T47D (cell line): ENCODE results near the gene DCTN3.

Experiments used
- DNase-seq, 2 experiments: peaks; one replicate each; pipeline versions ENCODE4 v3.0.0 to v3.0.0-alpha.2; 2011 to 2012; ENCODE audit warnings: low read depth in 1 of 2, low spot score in 1 of 2
- JUND ChIP-seq: IDR thresholded peaks from 2 replicates; pipeline ENCODE4 v1.6.1; 2012; ENCODE audit warnings: low read depth
- in situ Hi-C: cut with HindIII; loops from 2 replicates; pipeline ENCODE4 v1.10.0; 2016; ENCODE audit warnings: low sequenced_read_pairs, low pct_unique_long_range_greater_than_20kb

The DCTN3 gene

DNA sequence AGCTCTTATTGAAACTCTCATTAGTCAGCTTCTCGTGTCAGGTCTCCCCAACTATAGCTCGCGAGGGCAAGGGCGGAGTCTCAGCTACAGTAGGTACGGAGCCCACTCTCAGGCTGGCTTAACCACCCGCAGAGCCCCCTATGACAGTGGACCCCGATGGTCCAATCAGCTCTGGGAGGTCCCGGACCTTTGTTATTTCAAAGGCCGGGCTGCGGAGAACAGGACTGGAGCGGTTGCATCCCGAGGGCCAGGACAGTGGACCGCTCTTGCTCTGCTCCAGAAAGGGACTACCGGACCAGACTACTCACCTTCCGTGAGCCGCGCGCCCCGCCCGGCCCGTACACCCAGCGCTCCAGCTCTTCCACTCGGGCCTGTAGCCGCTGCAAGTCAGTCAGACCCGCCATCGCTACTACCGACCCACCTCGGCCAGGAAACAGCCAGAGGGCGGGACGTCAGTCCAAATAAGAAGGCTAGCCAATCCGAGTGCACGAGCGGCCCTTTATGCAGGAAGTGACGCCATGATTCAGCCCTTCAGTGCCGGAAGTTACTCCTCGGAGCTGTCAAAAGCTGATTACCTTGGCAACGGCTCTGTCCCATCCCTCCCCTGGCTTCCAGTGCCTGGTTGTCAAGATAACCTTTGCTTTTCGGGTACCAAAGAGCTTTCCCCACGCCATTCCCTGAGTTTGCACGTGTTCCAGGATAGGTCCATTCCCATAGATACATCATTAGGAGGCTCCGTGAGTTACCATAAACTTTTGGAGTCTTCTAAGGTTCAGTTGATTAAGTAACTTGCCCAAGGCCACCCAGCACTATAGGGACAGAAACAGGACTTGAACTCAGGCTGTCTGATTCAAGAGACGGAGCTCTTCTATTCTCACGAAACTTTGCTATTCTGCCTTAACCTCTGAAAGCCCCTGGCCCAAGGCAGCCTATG lies at the start of gene DCTN3:
Gene DCTN3, minus strand, starts transcription at position 435 of the 934 bp plus-strand sequence. Its CDS starts 31 bp downstream, at position 404.
- TF ChIP-seq JUND: no peak
- in situ Hi-C loops: no loop called here
- peak; percentile 82 to 92 for DNase-seq

DNA sequence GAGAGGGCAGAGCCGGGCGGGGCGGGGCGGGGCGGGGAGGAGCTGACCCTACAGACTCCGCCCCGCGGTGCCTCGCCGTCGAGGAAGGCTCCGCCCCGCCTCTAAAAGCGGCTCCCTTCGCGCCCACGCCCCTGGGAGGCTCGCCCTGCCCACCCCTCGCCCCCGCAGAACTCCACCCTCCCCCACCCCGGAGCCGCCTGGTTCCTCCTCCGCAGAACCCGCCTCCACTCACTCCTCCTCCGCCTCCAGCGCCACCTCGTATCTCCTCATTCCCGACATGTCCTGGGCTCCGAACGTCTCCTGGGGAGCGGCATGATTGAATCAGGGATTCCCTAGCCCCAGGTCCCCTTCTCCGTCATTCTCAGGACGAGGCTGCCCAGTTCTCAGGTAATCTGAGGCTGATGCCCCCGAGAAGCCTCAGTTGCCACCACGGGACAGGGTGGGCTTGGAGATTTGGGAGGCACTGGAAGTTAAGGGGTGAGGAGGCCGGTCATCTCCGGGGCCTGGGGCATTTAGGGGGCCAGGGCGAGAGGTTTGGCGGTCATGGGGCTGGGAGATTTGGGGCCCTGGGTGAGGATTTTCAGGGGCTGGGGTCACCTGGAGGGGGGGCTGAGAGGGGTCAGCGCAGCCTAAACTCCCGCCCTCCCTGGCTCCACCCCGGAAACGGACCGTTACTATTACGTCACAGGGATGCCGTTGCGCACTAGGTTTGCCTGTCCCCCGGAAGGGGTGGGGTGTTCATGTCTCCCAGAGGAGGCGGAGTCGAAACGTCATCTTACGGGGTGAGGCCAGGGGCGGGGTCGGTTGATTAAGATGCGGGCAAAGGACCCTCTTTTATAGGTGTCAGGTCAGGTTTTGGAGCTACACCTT lies 45.3 kb upstream of the DCTN3 start:
- TF ChIP-seq JUND: no peak
- in situ Hi-C loops: no loop called here
- DNase-seq: peak; percentile 75 to 94

DNA sequence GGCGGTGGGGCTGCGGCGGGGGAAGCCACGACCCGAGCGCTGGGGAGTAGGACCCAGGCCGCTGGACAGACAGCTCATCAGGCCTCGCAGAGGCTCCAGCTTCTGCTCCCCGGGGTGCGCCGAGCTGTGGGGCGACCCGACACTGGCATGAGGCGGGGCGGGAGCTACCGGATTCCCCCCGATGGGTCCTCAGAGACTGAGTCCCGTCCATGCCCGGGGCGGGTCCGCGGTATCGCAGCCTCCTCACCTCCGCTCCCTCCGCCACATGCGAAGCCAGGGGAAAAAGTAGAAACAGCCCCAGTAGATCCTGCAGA lies 44.7 kb upstream of the DCTN3 start:
- in situ Hi-C loops: no loop called here
- no peak for DNase-seq
- no peak for TF ChIP-seq JUND

DNA sequence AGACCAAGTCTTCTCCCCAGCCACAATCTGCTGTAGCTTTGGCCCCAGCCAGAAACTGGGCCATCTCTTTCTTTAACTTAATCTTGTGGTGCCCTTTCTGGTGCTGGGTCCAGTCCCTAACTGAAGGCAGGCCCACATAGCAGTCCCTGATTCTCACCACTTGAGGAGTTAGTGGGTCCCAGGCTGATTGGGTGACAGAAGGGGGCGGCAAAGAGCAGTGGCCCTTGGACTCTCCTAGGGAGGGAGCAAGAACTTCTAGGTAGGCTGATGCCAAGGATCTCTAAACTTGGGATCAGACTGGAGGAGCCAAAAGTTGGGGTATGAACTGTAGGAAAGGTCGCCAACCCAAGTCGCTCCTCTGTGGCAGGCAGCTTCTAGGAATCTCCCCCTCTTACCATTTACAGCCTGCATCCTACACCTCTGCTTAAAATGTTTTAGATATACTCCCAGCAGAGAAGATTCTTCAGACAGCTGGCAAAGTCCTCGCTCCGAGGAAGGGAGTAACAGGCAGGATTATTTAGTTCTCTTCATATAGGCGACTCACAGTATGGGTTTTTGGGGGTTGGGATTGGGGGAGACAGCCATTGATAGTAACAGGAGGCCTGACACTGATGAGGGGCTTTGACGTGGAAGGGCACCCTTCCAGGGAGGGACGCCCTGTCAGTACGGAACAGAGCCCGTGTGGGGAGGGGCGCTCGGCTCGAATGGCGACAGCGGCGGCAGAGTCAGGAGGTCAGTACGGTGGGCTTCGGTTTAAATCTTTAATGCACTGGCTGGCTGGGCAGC lies 44.2 kb upstream of the DCTN3 start:
- TF ChIP-seq JUND: no peak
- peak; percentile 51 to 85 for DNase-seq
- in situ Hi-C loops: no loop called here

DNA sequence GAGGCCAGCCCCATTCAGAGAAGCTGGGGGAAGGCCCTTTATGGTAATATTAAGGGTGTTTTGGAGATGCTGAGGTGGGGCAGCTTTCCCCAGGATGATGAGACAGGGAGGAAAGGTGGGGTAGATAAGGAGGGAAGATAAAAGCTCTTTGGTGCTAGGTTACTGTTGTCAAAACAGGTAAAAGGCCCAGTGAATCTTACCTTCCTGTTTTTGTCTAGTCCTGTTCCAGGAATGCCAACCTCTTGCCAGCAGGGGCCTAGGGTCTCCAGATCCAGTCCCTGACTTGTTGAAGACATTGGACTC lies 43.0 kb upstream of the DCTN3 start:
- TF ChIP-seq JUND: no peak
- DNase-seq: no peak
- in situ Hi-C loops: no loop called here

DNA sequence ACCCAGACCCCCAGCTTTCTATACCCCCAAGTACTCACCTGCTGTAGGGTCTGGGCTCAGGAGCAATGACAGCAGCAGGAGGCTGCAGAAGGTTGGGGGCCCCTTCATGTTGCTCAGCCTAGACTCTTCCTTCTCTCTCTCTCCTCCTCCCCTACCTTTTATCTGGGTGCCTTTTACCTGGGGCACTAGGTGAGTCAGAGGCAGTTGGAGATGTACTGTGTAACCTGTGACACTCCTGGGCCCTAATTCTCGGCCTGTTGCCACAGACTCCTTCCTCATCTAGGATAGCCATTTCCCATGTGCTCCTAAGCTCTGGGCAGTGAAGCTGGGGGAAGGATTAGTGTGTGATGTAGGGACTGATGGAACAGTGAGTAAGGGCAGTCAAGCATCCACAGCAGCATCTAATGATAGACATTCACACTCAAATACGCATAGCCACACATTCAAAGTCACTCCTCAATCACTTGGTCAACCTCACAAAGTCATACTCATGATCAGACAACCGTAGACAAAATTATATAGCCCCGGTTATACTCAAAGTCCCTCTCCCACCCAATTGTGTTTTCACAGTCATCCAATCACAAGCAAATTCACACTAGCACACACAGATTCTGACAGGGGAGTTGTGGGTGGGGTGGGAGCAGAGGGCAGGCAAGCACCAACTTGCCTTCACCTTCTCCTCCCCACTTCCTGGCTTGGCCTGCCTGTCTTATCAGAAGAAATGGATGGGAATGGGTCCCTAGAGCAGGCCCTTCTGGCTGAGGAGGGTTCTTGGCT lies 42.4 kb upstream of the DCTN3 start, which contains the start of gene CCL27:
Gene CCL27, minus strand, starts transcription at position 132 of the 777 bp plus-strand sequence. Its CDS starts 24 bp downstream, at position 108.
- no peak for TF ChIP-seq JUND
- in situ Hi-C loops: no loop called here
- DNase-seq: no peak

DNA sequence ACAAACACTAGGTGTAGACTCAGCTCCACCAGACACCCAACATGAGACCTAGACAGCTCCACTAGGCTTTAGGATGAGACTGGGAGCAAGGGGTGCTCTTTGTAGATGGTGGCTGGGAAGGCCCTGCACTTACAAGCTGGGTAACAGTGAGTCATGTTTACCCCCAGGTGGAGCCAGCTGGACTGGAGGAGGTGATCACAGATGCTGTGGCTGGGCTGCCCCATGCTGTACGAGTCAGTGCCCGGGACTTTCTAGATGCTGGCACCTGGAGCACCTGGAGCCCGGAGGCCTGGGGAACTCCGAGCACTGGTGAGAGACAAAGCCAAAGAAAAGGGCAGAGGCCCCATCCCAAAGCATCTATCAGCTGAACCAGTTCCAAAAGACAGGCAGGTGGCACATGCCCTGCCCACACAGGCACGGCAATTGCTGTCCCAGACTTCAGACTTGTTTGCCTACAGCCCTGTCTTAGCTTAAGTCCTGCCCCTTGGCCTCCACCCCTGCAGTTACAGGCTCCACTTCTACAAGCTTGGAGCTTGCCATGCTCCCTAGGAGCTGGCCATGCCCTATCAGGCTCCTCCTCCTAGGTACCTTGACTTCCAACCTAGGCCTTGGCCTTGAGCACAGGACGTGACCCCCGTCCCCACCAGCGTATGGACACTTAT lies 39.4 kb upstream of the DCTN3 start:
- in situ Hi-C loops: no loop called here
- DNase-seq: no peak
- TF ChIP-seq JUND: no peak

DNA sequence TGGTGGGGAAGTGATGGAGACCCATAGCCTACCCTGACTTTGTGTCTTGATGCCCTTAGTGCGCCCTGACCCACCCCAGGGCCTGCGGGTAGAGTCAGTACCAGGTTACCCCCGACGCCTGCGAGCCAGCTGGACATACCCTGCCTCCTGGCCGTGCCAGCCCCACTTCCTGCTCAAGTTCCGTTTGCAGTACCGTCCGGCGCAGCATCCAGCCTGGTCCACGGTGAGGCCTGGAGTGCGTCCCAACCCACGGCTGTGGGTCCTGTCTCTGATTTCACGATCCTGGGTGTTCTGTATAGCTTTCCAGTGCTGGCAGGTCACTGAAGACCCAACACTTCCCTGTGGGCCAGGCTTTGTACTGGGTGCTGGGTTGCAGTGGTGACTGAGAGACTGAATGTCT lies 38.2 kb upstream of the DCTN3 start:
- no peak for DNase-seq
- in situ Hi-C loops: no loop called here
- no peak for TF ChIP-seq JUND

DNA sequence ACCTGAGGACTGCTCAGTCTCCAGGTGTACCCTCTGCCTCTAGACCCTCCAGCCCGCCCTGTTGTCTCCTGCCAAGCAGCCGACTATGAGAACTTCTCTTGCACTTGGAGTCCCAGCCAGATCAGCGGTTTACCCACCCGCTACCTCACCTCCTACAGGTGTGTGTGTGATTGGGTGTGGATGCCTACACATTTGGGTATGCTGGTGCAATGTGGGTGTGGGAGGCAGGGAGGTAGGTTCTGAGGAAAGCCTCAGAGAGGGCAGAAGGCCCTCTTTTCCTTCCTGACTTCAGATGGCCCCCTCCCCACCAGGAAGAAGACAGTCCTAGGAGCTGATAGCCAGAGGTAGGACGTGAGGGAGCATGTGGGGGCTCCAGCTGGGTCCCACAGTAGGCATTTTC lies 36.7 kb upstream of the DCTN3 start:
- in situ Hi-C loops: no loop called here
- DNase-seq: no peak
- no peak for TF ChIP-seq JUND

DNA sequence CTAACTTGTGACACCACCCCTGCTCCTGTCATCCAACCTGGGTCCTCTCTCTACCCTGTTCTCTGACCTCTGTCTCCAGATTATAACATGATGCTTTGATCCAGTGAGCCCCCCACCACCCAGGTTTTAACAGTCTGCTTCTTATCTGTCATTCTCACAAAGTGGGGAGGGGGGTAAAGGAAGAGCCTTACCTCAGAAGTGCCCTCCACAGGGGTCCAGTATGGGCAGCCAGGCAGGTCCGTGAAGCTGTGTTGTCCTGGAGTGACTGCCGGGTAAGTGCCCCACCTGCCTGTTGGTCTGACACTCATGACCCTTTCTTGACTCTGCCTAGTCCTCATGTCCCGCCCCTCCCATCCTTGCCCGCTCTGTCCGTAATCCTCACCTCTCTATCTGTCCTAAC lies 35.1 kb upstream of the DCTN3 start:
- TF ChIP-seq JUND: no peak
- in situ Hi-C loops: no loop called here
- no peak for DNase-seq

DNA sequence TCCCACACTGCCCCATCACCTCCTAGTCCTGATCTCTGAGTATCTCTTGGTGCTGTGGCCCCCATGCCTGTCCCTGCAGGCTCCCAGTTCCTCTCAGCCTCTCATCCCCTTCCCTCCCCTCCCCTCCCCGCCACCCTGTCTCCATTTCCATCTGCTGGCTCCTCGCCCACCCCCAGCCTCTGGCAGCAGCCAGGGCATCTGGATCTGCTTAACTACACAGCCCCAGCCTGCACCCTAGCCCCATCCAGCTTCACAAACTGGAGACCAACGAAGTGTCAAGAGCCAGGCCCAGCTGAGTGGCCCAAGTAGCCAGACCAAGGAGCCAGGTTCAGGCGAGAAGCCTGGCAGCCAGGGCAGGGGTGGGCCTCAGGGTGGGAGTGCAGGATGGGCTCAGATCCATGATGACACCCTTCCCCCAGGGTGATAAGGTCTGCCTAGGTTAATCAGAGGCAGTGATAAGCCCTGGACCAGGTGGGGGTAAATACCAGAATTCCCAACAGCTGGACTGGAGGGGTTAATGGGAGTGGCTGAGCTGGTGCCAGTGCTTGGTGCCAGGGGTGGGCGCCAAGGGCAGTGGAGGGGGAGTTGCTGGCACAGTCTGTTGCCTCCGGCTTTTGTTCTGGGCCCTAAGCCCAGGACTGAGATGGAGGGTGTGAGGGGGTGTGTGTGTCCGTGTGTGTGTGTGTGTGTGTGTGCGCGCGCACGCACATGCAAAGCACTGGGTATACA lies 34.2 kb upstream of the DCTN3 start:
- TF ChIP-seq JUND: no peak
- in situ Hi-C loops: no loop called here
- no peak for DNase-seq
